Astrocyte of the cerebellum (primary cell): ENCODE measurements around the gene SLC1A5.

Source experiments
- DNase-seq: peaks from one replicate; pipeline ENCODE4 v3.0.0-alpha.2; 2011; ENCODE audit warnings: low read depth
- H3K4me3 ChIP-seq: 2 replicates; pipeline ENCODE4 v1.5.1; 2011; ENCODE audit warnings: mild to moderate bottlenecking, low read depth, low read length, moderate library complexity
- CTCF ChIP-seq: IDR thresholded peaks from 2 replicates; pipeline ENCODE4 v1.5.1; 2012; ENCODE audit warnings: low read length, low read depth, moderate library complexity, mild to moderate bottlenecking; ENCODE audit errors: missing control alignments
- in situ Hi-C: cut with HindIII; loops from 2 replicates; pipeline ENCODE4 v1.10.0; 2017; ENCODE audit warnings: low sequenced_read_pairs

Gene SLC1A5

GRCh38 chr19:46745030-46745429 lies 43.4 kb downstream of the SLC1A5 start:
- in situ Hi-C loops = loop anchor here (5.0 to 10.0 kb wide), 2 partner anchors 80 to 102 kb away; no protein-coding TSS in a partner anchor
- peak overlapping the region; percentile 76 for H3K4me3 ChIP-seq
- DNase-seq = no peak
- no peak for TF ChIP-seq CTCF

- no peak for TF ChIP-seq CTCF
- in situ Hi-C loops = loop anchor here (10.0 kb wide), 1 partner anchor 81 kb away; no protein-coding TSS in a partner anchor
- no peak for DNase-seq
- H3K4me3 ChIP-seq = peak overlapping the region; percentile 76
Measured at GRCh38 chr19:46744005-46744691, 44.2 kb downstream of the SLC1A5 start.

DNA sequence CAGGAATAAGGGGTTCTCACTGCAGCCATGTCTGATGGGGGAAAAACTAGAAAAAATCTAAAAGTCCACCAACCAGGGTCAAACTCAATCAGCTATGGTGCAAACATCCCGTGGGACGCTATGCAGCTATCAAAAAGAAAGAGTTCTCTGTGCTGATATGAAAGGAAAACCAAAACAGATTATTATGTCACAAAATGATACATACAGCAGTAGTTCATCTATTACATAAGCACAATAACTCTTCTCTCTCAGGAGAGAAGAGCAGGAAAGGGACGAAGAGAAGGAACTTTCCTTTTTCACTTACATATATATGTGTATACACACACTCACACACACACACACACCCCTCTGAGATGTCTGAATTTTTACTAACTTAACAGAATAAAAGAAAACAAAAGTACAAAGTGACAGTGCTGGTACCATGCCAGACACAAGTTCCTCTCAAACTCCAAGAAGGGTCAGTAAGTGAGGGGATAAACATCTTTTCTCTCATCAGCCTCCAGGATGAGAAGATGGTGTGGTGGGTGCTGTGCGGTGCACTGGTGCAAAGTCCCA lies 45.4 kb downstream of the SLC1A5 start:
- DNase-seq = no peak
- in situ Hi-C loops = loop anchor here (10.0 kb wide), 1 partner anchor 82 kb away; no protein-coding TSS in a partner anchor
- no peak for TF ChIP-seq CTCF
- H3K4me3 ChIP-seq = no peak overlapping the region

DNA sequence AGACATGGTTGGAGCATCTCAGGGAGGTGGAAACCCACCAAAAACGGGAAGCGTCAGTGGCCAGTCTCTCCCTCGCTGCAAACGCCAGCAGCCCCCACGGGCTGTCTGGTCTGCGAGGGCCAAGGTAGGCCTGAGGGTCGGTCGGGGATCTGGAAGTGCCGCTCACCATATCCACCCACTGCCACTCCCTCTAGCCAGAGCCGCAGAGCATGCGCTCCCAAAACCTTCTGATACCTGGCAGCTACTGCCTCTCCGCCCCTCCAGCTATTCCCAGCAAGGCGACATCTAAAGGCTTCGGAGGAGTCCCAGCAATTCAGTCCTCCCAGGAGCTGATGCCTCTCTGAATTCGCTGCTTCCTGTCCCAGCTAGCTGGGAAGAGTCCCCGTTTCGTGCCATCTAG lies 46.9 kb downstream of the SLC1A5 start:
- TF ChIP-seq CTCF = no peak
- DNase-seq = no peak
- in situ Hi-C loops = loop anchor here (10.0 kb wide), 1 partner anchor 83 kb away; no protein-coding TSS in a partner anchor
- H3K4me3 ChIP-seq = no peak overlapping the region

DNA sequence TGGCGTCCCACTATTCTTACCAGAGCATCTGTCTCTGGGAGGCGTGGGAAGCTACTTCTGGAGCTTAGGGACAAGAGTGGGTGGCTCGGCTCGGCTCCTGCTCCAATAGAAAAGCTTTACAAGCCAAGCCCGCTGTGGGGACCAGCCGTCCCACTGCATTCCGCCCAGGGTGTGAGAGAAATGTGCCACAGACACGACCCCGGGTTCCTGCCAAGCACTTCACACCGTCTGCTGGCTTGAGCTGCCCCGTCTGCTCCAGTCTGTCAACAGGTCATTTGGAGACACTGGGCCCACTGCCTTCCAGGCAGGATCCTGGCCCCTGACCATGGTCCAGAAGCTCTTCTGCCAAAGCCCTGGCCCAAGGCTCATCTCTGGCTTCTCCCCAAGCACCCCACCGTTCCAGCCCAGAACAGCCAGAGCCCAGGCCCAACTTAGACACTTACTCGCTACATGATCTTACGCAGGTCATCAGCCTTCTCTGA lies 49.1 kb downstream of the SLC1A5 start:
- no peak for DNase-seq
- no peak for TF ChIP-seq CTCF
- no peak overlapping the region for H3K4me3 ChIP-seq
- in situ Hi-C loops = no loop called here

GRCh38 chr19:46737761-46738171 lies 50.6 kb downstream of the SLC1A5 start:
- no peak overlapping the region for H3K4me3 ChIP-seq
- DNase-seq = no peak
- in situ Hi-C loops = no loop called here
- no peak for TF ChIP-seq CTCF
